NCI-H1417 (cell line): Measurements from ENCODE around the gene MEGF11.

Source experiments
- DNase-seq, 3 experiments: peaks; one replicate each; lab custom pipeline; 2025; lab: John Stamatoyannopoulos, UW

MEGF11 gene

GRCh38 chr15:66144978-66145725 lies 108.4 kb downstream of the MEGF11 start:
- DNase-seq, result peak; percentile 4 to 99 (median 87)

GRCh38 chr15:66142285-66142684 lies 111.3 kb downstream of the MEGF11 start:
- no peak for DNase-seq

DNA sequence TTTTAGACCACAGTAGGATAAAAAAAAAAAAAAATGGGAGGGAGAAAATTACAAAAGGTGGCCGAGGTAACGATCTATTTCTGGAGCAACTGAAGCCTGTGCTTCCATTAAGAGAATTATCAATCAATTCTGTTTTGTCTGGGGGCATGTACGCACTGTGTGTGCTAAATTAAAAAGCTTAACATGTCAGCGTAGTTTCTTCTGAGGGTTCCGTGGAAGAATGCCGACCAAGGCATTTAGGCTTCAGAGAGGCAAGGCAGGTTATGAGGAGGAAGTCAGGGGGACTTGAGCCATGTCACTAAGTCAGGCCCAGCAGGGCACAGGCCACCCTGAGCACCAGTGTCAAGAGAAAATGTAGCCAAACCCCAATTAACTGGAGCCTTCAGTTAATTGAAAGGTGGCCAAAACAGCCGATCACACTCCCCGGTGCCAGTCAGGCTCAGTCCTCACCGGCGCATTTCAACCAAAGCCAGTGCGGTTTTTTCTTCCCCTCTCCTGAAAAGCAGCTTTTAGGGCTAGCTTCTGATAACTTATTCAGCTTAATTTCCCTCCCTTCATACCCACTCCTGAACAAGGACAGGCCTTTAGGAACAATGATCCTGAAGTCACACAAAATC lies 113.9 kb downstream of the MEGF11 start:
- peak in 1 of 3 experiments; percentile 68 for DNase-seq

DNA sequence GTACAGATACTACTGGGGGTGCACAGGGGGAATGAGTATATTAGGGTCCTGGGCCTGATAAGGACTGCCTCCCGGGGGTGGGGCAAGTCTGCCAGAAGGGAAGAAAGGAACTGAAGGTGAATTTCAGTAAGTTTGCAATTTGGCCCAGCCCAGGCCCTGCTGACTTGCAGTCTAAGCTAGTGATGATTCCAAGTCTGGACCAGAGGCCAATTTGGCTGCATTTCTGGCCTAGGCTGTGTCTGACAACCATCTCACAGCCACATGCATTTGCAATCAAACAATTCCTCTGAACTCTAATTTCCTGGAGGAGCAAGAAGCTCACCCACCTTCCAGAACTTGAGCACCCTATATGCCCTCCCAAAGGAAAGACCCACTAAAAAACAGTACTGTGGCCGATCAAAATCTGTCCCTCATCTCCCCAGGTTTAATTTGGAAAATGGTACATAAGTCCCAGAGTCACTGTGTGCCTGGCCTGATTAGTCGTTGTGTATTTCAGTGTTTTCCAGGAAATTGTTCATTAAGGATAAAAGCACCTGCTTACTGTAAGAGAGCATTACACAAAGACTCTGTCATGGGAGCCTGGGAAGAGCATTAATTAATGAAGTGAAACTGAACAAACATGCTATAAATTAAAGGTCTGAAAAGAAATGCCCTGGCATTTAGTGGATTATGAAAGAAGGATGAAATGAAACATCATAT lies 114.5 kb downstream of the MEGF11 start:
- peak in 2 of 3 experiments; percentile 68 to 92 for DNase-seq

DNA sequence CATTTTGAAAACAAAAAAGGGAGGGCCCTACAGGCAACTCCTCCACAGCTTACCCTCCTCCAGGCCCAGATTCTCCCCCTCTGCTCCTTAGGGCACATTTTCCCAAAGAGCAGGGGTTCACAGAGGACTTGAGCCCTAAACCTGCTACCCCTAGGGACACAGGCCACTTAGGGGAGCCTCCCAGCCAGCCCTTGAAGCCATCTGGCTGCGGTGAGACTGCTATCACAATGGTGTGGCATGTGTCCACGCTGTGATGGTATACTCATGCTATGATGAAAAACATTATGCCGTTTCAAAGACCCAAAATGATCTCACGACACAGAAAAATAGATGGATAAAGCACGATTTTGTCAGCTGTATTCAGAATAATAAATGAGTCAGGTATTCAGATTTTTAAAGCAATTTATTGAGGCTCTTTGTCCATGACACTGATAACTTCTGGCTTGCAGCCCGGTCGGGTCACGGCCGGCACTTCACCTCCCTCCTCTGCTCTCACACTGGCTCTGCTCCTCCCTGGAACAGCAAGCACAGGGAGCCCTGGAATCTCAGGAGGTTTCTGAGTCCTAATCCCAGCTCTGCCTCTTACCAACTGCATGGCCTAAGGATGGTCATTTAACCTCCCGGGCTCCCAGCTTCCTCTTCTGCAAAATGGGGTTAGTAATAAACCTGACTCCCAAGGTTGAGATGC lies 115.3 kb downstream of the MEGF11 start:
- DNase-seq, result peak in 2 of 3 experiments; percentile 32 to 70

DNA sequence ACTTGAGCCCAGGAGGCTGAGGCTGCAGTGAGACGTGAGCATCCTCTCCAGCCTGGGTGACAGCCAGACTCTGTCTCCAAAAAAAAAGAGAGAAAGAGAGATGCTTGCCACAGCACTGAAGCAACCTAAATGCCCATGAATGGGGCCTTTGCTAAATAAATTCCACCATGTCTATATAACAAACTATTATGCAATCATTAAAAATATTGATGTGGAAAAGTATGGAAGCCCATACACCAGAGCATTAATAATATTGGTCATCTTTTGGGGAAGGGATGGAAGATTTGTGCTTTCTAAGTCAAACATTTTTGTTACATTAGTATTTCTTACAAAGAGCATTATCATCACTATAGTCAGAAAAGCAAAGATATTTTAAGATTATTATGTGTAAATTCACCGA lies 116.6 kb downstream of the MEGF11 start:
- no peak for DNase-seq

DNA sequence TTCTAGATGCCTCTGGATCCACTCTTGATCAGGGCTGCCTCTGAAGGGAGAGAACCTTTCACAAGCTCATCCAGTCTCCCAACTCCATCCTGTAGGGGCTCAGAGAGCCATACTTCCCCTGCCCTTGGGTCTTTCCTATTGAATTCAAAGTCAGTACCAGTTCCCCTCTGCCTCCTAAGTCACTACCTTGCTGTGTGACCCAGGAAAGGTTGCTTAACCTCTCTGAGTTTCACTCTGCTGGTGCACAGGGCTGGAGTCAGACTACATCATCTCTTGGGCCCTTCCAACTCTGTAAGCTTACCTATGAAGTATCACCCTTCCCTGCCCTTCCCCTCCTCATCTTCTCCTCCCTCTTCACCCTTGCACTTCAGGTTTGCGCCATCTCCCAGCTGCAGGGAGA lies 117.9 kb downstream of the MEGF11 start:
- no peak for DNase-seq

- DNase-seq, result no peak
These were observed 119.3 kb downstream of the MEGF11 start for GRCh38 chr15:66134284-66134683.

DNA sequence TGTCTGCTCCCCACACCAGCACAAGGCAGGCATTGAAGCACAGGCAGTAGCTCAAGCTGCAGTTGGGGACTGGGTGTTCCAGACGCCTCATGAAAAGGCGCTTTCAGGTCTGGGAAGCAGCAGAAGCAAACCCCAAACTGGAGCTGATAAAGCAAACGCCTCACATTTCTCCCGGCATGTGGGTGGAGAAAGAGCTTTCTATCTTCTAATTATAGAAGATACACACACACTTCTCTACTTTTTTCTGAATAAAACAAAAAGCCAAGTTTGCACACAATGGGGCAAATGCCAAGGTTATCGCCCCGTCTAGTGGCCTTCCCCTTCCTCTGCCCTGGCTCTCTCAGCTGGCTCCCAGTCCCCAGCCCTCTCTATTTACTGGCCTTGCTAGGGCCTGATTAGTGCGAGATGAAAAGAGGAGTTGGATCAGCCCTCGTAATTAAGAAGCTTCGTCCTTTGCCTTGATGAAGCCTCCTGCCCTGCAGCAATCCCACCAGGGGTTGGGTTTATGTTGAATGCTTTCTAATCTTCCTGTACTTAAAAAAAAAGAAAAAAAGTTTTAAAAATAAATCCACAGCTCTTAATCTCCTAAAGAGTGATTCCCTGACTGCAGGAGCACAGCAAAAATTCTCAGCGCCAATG lies 120.2 kb downstream of the MEGF11 start:
- DNase-seq, result no peak

DNA sequence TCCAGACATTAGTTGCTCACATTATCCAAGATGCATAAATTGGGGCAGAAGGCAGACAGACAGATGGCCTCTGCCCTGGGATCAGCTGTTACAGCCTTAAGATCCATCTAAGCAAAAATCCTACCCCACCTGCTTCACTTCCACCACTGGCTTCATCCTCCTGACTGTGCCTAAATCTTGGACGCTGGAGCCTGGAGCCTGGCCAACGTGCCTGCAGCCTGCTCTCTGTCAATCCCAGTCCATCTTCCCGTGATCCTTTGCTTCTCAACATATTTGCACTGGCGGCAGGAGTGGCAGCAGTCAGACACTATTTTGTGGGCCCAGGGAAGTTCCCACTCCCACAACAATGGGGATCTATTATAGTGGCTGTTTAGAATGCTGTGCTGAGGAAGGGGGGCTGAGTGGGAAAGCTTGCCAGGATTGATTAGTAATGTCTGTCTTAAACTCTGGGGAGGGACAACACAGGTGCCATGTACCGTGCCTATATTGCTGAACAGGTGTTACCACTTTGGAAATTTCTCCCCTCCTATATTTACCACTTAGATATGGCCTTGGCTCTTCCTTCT lies 121.2 kb downstream of the MEGF11 start:
- DNase-seq, result no peak

DNA sequence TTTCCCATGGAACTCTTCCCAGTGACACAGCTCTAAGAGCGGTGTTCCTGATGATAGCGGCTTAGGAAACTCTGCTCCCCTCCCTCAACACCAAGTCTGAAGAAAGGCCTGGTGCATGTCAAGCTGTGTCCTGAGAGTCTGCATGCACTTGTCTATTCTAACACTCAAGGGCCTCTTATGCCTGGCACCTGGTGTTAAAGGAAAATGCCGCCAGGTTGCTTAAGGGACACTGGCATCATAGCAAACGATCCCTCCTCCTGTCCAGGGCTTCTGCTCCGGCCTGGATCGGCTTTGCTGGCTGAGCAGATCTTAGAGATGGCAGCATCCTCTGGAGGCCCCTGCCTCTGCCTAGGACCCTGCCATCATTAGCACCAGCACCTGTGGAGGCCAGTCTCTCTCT lies 121.7 kb downstream of the MEGF11 start:
- peak; percentile 49 to 86 (median 68) for DNase-seq

- DNase-seq, result peak in 2 of 3 experiments; percentile 49 to 52
These were observed 122.3 kb downstream of the MEGF11 start for GRCh38 chr15:66131200-66131599.

- peak in 1 of 3 experiments; percentile 30 for DNase-seq
These were observed 123.0 kb downstream of the MEGF11 start for GRCh38 chr15:66130496-66131034.

DNA sequence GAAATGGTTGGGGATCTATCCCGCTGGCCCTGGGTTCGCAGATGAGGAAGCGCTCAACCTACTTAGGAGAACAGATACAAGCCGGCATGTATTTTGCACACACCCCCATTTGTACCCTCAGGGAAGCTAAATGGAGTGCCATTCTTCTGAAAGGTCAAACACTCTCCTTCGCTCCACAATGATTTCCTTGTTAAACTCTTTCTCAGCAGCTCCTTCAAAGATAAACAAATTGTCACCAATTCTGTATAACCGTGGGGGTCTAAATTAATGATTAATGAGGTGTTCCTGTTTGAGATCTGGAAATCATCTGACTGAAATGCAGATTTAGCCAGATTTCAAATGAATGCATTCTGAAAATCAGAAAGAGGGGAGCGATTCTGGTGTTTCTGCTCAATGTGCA lies 124.0 kb downstream of the MEGF11 start:
- DNase-seq, result peak in 1 of 3 experiments; percentile 36

- DNase-seq, result no peak
These were observed 125.4 kb downstream of the MEGF11 start for GRCh38 chr15:66128116-66128680.

GRCh38 chr15:66126456-66126855 lies 127.1 kb downstream of the MEGF11 start:
- peak in 2 of 3 experiments; percentile 40 to 62 for DNase-seq

DNA sequence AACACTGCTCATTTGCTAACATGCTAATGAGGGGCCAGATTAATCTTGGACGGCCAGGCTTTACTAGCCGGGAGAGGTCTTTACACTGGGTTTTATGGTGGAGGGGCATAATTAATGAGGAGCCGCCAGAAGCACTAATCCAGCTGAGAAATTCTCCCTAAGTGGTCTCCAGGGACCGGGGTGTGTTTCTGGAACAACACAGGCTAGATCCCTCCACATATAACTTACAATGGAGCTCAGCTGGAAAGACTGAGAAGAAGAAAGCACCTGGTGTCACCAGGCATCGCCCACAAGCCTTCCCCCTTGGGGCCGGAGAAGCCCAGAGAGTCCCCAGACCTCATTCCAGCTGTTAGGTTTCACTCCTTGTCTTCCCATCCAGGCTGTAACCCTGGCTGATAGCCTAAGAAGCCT lies 127.5 kb downstream of the MEGF11 start:
- peak; percentile 32 to 83 (median 43) for DNase-seq

GRCh38 chr15:66124651-66125050 lies 128.9 kb downstream of the MEGF11 start:
- peak; percentile 47 to 88 (median 61) for DNase-seq

DNA sequence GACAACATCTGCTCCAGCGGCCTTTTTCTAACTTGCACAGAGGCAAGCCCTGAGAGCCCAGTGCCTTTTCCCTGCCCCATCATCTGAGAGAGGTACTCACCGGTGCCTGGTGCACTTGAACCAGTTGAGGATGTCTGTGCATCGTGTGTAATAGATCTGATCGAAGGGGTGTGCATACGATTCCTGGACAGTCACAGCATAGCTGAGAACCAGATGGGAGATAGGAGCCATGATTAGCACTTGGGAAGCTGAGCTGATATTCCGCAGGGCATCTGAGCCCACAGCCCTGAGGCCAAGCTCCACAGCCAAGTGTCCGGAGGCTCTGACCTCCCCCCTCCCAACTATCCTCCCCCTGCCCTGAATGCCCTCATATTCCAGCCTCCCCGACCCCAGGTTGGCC lies 129.8 kb downstream of the MEGF11 start:
- DNase-seq, result no peak

GRCh38 chr15:66120422-66120821 lies 133.1 kb downstream of the MEGF11 start:
- DNase-seq, result no peak

DNA sequence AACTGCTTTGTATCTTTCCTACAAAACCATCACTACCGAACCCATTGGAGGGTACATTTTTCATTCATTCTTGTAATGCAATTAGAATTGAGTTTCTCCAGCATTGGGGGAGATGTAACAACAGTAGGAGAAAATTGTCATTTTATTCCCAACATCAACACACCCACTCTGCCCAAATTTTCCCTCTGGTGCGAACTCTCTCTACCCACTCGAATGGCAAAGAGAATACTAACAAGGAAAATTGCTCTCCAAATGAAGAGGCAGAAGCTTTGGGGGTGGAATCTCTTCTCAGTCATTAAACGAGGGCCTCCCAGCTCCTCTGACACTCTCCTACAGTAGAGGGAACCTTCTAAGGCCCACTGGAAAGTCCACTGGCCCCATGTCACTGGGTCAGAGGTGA lies 135.7 kb downstream of the MEGF11 start:
- DNase-seq, result no peak
